NT2/D1 (cell line): ENCODE results near the gene NFIL3.

Experiments
- SUZ12 ChIP-seq: IDR thresholded peaks from 2 replicates; pipeline ENCODE4 v1.6.1; 2011; ENCODE audit not compliant: insufficient read length, insufficient read depth; ENCODE audit errors: extremely low read depth
- YY1 ChIP-seq: IDR thresholded peaks from 2 replicates; pipeline ENCODE4 v1.6.1; 2011; ENCODE audit not compliant: insufficient read length, insufficient read depth
- ZNF274 ChIP-seq: IDR thresholded peaks from 2 replicates; pipeline ENCODE4 v1.6.1; 2011; ENCODE audit warnings: mild to moderate bottlenecking, low read depth, low read length

DNA sequence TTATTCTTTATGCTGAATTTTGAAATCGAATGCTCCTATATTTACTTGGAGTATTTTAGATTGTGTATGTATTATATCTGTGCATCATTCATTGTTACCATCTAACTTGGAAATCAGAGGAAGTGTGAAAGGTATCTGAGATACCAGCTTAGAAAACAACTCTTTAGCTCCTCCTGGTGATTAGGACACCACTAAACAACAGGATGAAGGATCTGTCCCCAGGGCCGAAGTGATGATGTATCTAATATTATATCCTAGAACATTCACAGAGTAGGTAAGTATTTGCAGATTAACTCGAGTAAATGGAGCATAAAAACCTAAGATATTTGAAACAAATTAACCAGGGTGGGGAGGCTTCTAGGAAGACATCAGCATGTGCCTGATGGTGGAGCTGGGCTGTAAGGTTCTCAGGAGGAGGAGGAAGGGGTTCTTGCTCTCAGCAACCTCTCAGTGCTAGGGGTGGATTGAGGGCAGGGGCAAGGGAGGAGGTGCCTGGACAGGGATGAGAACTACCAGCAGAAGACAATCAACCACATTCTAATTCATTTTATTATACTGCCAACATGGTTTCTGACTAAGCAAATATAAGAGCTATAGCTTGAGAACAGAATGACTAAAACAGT lies 2.6 kb upstream of the NFIL3 start:
- TF ChIP-seq SUZ12 (no peak), YY1 (no peak), ZNF274 (no peak)
